HEK293 (cell line): ENCODE results near the gene MUC22.

Source experiments
- CTCF ChIA-PET: fragments of 350-600 bp; formaldehyde crosslinking; extraction: SDS; loops from one replicate; lab custom pipeline; 2021; ENCODE audit warnings: antibody characterized with exemption; lab: Yijun Ruan, JAX
- POLR2A ChIA-PET: fragments of 300-600 bp; formaldehyde crosslinking; extraction: SDS; loops from one replicate; lab custom pipeline; 2020; ENCODE audit warnings: antibody characterized with exemption, inconsistent platforms; lab: Yijun Ruan, JAX
- H3K27ac ChIP-seq: fragments of 200-500 bp; sonication (Bioruptor generic); 2 replicates; pipeline ENCODE4 v1.5.1; 2014; ENCODE audit warnings: low read depth, low read length, control low read depth, inconsistent platforms; ENCODE audit errors: extremely low read depth
- H3K36me3 ChIP-seq, 2 experiments: fragments of 200-500 bp in 1 of 2; sonication (Bioruptor generic) in 1 of 2; 1 replicate in 1 of 2; 2 replicates in 1 of 2; pipeline ENCODE4 v1.5.1; 2014 to 2017; ENCODE audit warnings: inconsistent platforms in 2 of 2, low read length in 2 of 2; ENCODE audit not compliant: control insufficient read depth in 2 of 2, insufficient read depth in 1 of 2
- H3K4me1 ChIP-seq: fragments of 200-500 bp; sonication (Bioruptor generic); 2 replicates; pipeline ENCODE4 v1.5.1; 2014; ENCODE audit warnings: mild to moderate bottlenecking, low read length, inconsistent platforms; ENCODE audit not compliant: control insufficient read depth, insufficient read depth
- H3K4me3 ChIP-seq: 2 replicates; pipeline ENCODE4 v1.5.1; 2011; ENCODE audit warnings: low read depth, mild to moderate bottlenecking, control low read depth, low read length, moderate library complexity
- H3K9me3 ChIP-seq: fragments of 200-500 bp; sonication (Bioruptor generic); 2 replicates; pipeline ENCODE4 v1.5.1; 2014; ENCODE audit warnings: low read depth, low read length, inconsistent platforms; ENCODE audit not compliant: control insufficient read depth, insufficient read depth
- EGR2 ChIP-seq: fragments of 450-650 bp; formaldehyde crosslinking; IDR thresholded peaks from 2 replicates; pipeline ENCODE4 v1.5.1; 2016; ENCODE audit warnings: low read depth, missing biosample characterization, missing genetic modification characterization
- GLIS1 ChIP-seq: fragments of 450-650 bp; formaldehyde crosslinking; IDR thresholded peaks from 2 replicates; pipeline ENCODE4 v1.5.1; 2016; ENCODE audit warnings: missing biosample characterization, missing genetic modification characterization
- PRDM6 ChIP-seq: fragments of 450-650 bp; formaldehyde crosslinking; IDR thresholded peaks from 2 replicates; pipeline ENCODE4 v1.5.1; 2017; ENCODE audit warnings: missing biosample characterization, missing genetic modification characterization
- SETDB1 ChIP-seq: IDR thresholded peaks from one replicate; pipeline ENCODE4 v1.6.1; 2017; ENCODE audit warnings: mild to moderate bottlenecking, low read length, moderate library complexity, mixed read lengths; ENCODE audit not compliant: insufficient read length
- SP2 ChIP-seq: fragments of 450-650 bp; formaldehyde crosslinking; IDR thresholded peaks from 2 replicates; pipeline ENCODE4 v1.5.1; 2016; ENCODE audit warnings: missing biosample characterization, missing genetic modification characterization
- TCF7L2 ChIP-seq: IDR thresholded peaks from 2 replicates; pipeline ENCODE4 v1.6.1; 2011; ENCODE audit warnings: low read depth, mild to moderate bottlenecking, inconsistent platforms, low read length, moderate library complexity, borderline replicate concordance
- YY1 ChIP-seq: fragments of 450-650 bp; formaldehyde crosslinking; IDR thresholded peaks from 2 replicates; pipeline ENCODE4 v1.5.1; 2018; ENCODE audit warnings: missing biosample characterization, missing genetic modification characterization
- ZFHX2 ChIP-seq: fragments of 450-650 bp; formaldehyde crosslinking; conservative IDR thresholded peaks from 2 replicates; pipeline ENCODE4 v1.5.1; 2016; ENCODE audit warnings: missing biosample characterization, missing genetic modification characterization
- ZFP41 ChIP-seq: fragments of 450-650 bp; formaldehyde crosslinking; IDR thresholded peaks from 2 replicates; pipeline ENCODE4 v1.5.1; 2016; ENCODE audit warnings: missing biosample characterization, missing genetic modification characterization, borderline replicate concordance
- ZNF16 ChIP-seq: fragments of 450-650 bp; formaldehyde crosslinking; IDR thresholded peaks from 2 replicates; pipeline ENCODE4 v1.5.1; 2016; ENCODE audit warnings: low read depth, missing biosample characterization, missing genetic modification characterization
- ZNF221 ChIP-seq: fragments of 450-650 bp; formaldehyde crosslinking; IDR thresholded peaks from 2 replicates; pipeline ENCODE4 v1.5.1; 2017; ENCODE audit warnings: missing biosample characterization, missing genetic modification characterization, borderline replicate concordance
- ZNF280C ChIP-seq: fragments of 450-650 bp; formaldehyde crosslinking; IDR thresholded peaks from 2 replicates; pipeline ENCODE4 v1.5.1; 2016; ENCODE audit warnings: missing biosample characterization, missing genetic modification characterization
- ZNF341 ChIP-seq: fragments of 450-650 bp; formaldehyde crosslinking; IDR thresholded peaks from 2 replicates; pipeline ENCODE4; 2016; ENCODE audit warnings: low read depth, missing biosample characterization, missing genetic modification characterization
- ZNF362 ChIP-seq: fragments of 450-650 bp; formaldehyde crosslinking; IDR thresholded peaks from 2 replicates; pipeline ENCODE4 v1.5.1; 2016; ENCODE audit warnings: missing biosample characterization, missing genetic modification characterization
- ZNF558 ChIP-seq: fragments of 450-650 bp; formaldehyde crosslinking; IDR thresholded peaks from 2 replicates; pipeline ENCODE4 v1.5.1; 2016; ENCODE audit warnings: missing biosample characterization, missing genetic modification characterization
- ZNF654 ChIP-seq: fragments of 450-650 bp; formaldehyde crosslinking; IDR thresholded peaks from 2 replicates; pipeline ENCODE4 v1.5.1; 2016; ENCODE audit warnings: low read depth, missing biosample characterization, missing genetic modification characterization
- ZNF670 ChIP-seq: fragments of 450-650 bp; formaldehyde crosslinking; IDR thresholded peaks from 2 replicates; pipeline ENCODE4 v1.5.1; 2016; ENCODE audit warnings: missing biosample characterization, missing genetic modification characterization, low read depth
- ZNF707 ChIP-seq: fragments of 450-650 bp; formaldehyde crosslinking; IDR thresholded peaks from 2 replicates; pipeline ENCODE4 v1.5.1; 2016; ENCODE audit warnings: missing biosample characterization, missing genetic modification characterization
- ZSCAN23 ChIP-seq: fragments of 450-650 bp; formaldehyde crosslinking; IDR thresholded peaks from 2 replicates; pipeline ENCODE4 v1.5.1; 2016; ENCODE audit warnings: missing biosample characterization, missing genetic modification characterization
- ZXDB ChIP-seq: fragments of 450-650 bp; formaldehyde crosslinking; IDR thresholded peaks from 2 replicates; pipeline ENCODE4 v1.5.1; 2016; ENCODE audit warnings: missing biosample characterization, missing genetic modification characterization

Gene MUC22

GRCh38 chr6:31037682-31038081, 27.4 kb downstream of the MUC22 start:
- Histone ChIP-seq H3K36me3 (no peaks in the 10 kb centered on the region), H3K4me3 (no peak overlapping the region), H3K27ac (no peak overlapping the region), H3K9me3 (no peaks in the 10 kb centered on the region), H3K4me1 (no peaks in the 10 kb centered on the region)
- TF ChIP-seq PRDM6 (tag by site-specific recombination) (no peak), ZFHX2 (peak; percentile 61), EGR2 (tag by site-specific recombination) (0 out of 2 replicates have a peak, but pooled peaks have one; percentile 15)
- ChIA-PET POLR2A (no interaction called here), CTCF (interaction anchor here (0.7 to 1.3 kb wide), 4 partner anchors 19 to 77 kb away, joined by 3 to 5 read pairs (median 4); no protein-coding TSS in a partner anchor)

- H3K4me3 ChIP-seq = no peak overlapping the region
- no peaks in the 10 kb centered on the region for H3K9me3 ChIP-seq
- POLR2A ChIA-PET = no interaction called here
- TF ChIP-seq ZNF280C (tag by site-specific recombination) (no peak), ZFHX2 (no peak), YY1 (tag by site-specific recombination) (no peak), ZSCAN23 (tag by site-specific recombination) (no peak), SP2 (tag by site-specific recombination) (no peak), GLIS1 (no peak), ZNF654 (tag by site-specific recombination) (no peak), ZNF362 (no peak), ZXDB (tag by site-specific recombination) (no peak), SETDB1 (no peak), ZNF558 (no peak), ZNF16 (tag by site-specific recombination) (no peak), TCF7L2 (no peak), ZNF221 (no peak), ZNF707 (tag by site-specific recombination) (no peak), ZNF670 (tag by site-specific recombination) (no peak), ZFP41 (no peak), ZNF341 (tag by site-specific recombination) (no peak)
- no peaks in the 10 kb centered on the region for H3K4me1 ChIP-seq
- H3K27ac ChIP-seq = no peak overlapping the region
- H3K36me3 ChIP-seq = no peaks in the 10 kb centered on the region
- CTCF ChIA-PET = interaction anchor here (0.6 to 3.4 kb wide), 7 partner anchors 19 to 96 kb away, joined by 3 to 12 read pairs (median 3); no protein-coding TSS in a partner anchor
These were observed 28.3 kb downstream of the MUC22 start for GRCh38 chr6:31038559-31038958.
